GM19240 (cell line): ENCODE data around the gene FAM222B.
"Not testable (repeated sequence)": the region's sequence is repeated elsewhere in the genome, so short reads cannot be mapped to it uniquely, and the experiment has no call there.

Experiments used
- DNase-seq: peaks from one replicate; pipeline ENCODE4 v3.0.0; 2011; ENCODE audit warnings: low spot score; ENCODE audit not compliant: insufficient read length

Gene FAM222B

DNA sequence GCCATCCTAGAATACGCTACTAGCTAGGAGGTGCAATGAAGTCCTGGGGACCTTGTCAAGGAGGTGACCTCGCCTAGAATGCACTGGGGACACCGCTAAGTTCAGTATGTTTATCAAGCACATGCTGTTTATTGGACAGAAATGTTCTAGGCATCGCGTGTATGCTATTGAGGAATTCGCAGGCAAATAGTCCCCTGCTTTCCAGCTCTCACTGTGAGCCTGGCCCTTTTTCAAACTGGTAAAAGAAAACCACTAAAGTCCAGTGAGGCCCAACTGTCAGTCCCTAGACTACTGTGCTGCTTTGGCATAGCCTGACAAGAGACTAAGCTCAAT, 1.2 kb upstream of the FAM222B start:
- DNase-seq, result no peak

DNA sequence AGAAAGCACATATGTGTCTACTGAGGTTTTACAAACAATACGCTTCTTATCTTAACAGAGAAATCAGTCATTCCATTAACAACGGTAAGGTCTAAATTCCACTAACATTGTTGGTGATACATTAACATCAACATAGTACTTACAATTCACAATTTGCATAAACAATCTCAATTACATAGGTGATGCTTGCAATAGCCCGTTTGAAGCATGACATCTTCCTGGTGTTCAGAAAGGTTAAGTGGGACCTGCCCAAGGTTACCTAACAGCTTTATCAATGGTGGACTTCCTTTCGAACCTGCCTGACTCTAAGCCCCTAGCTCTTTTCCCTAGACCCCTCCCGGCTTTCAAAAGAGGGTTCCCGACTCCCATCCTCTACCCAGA, 699 bp downstream of the FAM222B start:
- no peak for DNase-seq

DNA sequence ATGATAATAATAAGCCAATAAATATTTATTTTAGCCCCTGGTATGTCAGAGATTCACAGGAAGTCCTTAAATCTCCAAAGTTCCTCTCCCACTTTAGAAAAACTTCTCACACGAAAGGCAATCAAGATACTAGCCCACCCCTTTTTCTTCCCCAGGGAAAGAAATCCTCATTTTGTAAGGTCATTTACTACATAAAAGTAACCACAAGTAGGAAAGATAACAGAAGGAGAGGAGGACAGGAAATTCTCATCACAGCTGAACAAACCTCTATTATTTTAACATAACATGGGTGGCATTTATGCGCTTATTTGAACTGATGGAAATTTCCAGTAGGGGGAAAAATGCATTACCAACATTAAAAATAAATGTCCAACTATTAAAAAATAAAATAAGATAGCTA, 3.4 kb downstream of the FAM222B start:
- DNase-seq, result no peak

DNA sequence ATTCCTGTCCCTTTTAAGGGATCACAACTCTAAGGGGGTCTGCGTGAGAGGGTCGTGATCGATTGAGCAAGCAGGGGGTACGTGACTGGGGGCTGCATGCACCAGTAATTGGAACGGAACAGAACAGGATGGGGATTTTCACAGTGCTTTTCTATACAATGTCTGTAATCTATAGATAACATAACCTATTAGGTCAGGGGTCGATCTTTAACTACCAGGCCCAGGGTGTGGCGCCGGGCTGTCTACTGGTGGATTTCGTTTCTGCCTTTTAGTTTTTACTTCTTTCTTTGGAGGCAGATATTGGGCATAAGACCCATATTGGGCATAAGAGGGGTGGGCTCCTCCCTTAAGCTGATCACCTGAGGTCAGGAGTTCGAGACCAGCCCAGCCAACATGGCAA, 6.0 kb downstream of the FAM222B start:
- not testable (repeated sequence) for DNase-seq

DNA sequence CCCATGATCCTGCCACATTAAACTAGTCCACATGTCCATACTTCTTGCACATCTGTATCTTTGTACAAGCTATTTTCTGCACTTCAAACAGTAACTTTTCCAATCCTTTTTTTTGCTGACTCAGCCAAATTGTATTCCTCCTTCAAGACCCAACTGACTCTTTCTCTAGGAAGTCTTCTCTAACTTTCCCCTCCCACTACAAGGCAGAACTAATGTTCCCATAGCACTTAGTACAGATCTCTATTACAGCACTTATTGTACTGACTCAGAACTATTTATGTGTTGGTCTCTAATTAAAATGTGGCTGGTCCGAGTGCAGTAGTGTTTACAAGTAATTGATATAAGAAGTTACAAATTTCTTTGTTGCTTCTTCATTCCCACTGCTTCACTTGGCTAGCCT, 8.2 kb downstream of the FAM222B start:
- no peak for DNase-seq

DNA sequence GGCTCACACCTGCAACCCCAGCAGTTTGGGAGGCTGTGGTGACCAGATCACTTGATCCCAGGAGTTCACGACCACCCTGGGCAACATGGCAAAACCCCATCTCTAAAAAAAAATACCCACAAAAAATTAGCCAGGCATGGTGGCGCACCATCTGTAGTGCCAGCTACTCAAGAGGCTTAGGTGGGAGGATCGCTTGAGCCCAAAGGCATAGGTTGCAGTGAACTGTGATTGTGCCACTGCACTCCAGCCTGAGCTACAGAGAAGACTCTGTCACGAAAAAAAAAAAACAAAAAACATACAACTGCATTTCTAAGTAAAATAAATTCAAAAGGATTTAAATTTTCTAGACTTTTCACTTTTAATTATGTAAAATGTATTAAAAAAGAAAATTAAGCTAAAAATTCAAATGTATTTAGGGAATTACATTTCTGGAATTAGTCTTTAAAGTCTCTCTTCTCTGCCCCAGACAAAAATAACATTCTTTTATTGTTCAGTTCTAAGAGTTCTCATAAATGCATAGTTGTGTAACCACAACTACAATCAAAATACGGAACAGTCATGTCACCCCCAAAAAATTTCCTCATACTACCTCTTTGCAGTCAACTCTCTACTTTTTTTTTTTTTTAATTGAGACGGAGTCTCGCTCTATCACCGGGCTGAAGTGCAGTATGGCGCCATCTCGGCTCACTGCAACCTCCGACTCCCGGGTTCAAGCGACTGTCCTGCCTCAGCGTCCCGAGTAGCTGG, 14.1 kb downstream of the FAM222B start:
- no peak for DNase-seq

DNA sequence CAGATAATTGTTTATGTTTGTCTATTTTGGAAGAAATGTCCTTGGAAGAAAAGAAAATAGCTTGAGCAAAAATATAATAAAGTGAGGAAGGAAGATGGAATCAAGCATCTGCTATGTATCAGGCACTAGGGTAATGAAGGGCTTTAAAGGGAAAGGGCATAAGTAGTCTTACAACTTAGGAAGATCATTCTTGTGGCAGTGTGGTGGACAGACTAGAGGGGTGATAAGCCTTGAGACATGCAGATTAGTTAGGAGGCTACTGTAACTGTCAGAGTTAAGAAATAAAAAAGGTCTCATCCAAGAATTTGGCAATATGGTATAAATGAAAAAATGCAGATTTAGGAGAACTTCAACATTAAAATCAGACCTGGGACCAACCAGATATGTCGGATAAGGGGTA, 14.9 kb downstream of the FAM222B start:
- no peak for DNase-seq

DNA sequence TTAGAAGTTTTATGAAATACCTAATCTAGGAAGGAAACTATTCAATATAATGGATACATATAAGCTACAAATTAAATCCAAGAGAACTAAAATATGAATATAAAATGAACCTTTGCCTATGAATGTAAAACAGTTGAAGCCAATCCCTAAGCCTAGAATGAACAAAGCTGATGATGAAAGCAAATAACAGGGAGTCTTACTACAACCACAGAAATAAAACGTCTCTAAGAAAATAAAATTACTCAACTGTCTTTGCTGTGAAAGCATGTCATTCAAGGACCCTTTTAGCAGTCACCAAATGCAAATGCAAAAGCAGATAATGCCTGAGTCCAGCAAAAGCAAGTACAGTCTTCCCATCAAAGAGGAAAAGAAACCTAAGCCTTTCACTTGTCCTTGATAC, 23.0 kb downstream of the FAM222B start:
- DNase-seq, result no peak

DNA sequence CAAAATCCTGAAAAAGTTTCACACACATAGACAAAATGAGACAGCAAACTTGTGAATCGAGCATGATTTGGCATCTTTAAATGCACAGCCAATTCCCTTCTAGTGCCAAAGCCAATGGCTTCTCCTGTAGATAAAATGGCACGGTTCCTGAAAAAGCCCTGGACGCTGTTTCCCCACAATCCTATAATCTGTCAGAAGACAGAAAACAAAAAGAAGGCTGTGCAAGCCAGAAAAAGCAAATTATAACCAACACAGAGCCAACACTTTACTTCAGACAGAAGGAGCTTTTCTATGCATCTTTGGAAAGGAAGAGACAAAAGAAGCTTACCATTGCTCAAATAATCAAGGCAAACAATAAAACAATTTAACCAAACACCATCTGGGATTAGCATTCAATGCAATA, 23.8 kb downstream of the FAM222B start:
- DNase-seq, result no peak

DNA sequence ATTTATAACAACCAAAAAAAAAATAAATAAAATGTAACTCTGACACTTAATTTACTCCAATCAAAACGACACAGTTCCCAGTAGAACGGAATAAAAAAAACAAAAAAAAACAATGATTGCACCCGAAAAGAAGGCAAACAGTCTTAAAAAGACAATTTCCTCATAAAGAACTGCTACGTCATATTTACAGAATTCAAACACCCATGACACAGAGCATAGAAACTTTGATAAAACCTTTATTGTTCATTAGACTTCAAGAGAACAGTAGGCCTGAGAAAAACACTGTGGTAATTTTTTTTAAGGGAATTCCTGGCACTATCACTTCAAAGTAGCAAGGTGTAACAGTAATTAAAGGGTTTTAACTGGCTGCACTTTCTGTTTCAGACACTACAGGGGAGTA, 26.1 kb downstream of the FAM222B start:
- no peak for DNase-seq

DNA sequence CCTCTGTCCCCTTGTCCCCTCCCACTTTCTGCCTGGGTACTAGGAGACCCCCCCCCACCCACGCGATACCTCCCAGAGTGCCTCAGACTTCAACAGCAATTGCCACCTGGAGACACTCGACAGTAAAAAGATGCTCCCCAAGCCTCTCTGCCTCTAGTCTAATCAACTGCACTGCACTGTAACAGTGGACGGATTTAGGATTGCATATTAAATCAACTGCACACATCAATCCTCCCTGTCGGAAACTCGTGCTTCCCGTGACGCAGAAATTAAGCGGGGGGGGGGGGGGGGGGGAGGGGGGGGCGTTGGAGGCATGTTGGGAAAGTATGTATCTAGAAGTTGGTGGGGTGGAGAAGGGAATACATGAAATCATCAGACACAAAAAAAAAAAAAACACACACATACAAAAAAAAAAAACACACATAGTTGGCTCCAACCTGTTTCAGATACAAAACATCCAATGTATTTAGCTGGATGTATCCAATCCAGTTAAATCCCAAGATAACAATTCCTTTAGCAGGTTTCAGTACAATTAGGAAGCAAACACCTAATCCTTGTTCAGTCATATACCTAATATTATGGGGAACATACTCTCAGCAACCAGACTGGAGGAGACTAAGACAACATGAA, 29.7 kb downstream of the FAM222B start:
- DNase-seq, result no peak

DNA sequence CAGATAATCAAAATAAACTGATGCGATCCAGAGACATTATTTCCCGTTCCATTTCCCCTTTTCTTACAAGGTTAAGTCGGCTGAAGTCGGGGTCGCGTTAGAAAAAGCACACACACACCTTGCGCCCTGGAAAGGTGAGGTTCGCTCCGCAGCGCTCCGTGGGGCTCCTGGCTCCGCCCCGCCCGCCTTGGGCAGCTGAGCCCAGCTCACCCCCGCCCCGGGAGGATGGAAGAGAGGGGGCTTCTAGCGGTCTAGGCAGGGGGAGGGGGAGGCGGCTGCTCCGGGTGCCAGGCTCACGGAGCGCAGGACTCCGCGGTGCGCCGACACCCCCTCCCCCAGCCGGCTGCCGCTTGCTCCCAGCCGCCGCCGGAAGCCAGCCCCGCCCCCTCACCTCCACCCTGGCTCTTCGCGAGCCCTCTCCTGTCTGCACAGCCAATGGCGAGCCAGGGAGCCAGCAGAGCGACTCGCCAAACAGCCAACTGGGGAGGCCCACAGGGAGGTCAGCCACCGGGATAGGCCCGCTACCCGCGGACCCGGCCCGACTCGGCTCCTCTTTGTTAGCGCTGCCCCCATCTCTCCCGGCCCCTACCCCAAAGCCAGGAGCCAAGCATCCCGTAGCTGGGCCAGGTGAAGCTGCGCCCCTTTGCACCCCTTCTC, 30.4 kb downstream of the FAM222B start:
- DNase-seq, result peak; percentile 95

DNA sequence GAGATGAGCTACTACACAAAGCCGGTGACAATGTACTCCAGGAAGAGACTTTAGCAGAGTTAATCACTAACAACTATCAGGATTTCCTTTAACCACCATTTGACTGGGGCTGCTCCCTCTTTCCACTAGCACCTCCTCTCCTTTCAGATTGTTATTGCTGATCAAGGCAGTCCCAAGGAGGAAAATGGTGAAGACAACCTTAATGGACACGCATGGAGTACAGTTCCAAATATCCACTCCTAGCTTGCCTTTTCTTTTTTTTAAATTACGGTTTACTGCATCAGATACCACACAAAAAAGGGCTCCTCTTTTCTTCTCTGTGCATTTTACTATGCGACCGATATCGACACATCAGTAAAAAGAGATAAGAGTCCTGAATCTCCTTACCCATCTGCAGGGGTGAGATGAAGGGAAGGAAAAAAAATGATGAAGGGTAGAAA, 30.9 kb downstream of the FAM222B start:
- DNase-seq, result no peak

DNA sequence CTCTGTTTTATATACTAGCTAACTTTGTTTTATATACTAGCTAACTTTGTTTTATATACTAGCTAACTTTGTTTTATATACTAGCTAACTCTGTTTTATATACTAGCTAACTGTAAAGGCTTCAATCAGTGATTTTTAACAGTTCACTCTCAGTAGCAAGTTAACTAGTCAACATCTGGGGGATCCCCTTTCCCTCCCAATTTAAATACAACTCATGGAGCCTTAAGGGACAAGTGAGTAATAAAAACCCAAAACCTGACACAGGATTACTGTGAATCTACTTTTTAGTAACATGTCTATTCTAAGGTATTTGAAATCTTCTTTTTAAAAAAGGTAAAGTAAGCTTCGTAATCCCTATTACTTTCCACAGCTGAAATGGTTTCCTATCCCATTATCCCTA, 32.2 kb downstream of the FAM222B start:
- no peak for DNase-seq

DNA sequence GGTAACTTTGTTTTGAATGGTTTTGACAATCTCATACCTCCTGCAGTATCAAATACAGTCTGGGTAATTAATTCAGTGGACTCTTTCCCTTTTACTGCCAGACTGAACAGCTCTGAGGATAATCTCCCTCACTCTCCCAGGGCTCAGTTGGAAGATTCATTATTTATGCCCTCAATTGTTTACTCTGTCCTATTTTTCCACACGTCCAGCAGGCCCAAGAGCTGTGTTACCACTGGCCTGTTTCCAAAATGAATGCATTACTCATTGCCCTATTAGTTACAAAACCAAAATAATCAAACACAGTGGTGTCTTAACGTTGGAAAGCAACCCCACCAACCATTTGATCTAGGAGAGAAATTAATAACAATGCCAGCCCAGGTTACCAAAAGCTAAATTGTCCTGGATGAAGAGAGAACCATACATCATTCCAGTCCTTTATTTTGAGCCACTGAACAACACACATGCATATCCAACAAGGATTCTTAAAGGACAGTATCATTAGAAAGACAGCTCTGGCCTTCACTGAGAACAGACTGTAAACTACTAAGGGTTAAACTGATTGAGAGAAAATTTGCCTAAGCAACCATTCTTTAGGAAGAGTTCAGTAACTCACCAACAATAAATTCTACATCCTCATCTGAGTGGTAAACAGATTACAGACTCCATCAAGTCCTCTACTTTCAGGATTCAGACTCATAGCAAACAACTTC, 34.5 kb downstream of the FAM222B start:
- DNase-seq, result no peak

DNA sequence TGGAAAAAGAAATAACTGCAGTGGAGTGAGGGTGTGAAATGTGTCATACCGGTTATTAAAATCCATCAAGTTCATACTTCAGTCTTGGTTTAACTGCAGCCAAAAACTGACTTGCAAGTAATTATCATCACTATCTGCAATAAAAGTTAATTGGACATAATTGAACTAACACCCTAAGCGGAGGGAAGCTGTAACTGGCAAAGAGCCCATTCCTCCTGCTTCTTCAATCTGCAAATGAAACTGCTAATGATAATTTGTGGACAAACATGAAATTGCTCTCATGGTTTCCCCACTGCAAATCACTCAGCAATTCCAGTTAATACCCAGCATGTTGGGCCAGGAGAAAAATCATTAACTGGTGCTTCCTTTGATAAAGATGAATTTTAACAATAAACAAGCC, 46.5 kb downstream of the FAM222B start:
- DNase-seq, result no peak

DNA sequence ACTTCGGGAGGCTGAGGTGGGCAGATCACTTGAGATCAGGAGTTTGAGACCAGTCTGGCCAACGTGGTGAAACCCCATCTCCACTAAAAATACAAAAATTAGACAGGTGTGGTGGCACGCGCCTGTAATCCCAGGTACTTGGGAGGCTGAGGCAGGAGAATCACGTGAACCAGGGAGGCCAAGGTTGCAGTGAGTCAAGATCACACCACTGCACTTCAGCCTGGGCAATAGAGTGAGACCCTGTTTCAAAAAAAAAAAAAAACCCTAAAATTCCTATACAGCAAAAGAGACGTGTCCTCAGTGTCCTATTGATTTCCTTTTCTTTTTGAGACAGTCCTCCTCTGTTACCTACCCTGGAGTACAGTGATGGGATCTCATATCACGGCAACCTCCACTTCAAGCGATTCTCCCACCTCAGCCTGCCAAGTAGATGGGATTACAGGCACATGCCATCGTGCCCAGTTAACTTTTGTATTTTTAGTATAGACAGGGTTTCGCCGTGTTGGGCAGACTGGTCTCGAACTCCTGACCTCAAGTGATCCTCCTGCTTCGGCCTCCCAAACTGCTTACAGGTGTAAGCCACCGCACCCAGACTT, 47.6 kb downstream of the FAM222B start:
- DNase-seq, result not testable (repeated sequence)

DNA sequence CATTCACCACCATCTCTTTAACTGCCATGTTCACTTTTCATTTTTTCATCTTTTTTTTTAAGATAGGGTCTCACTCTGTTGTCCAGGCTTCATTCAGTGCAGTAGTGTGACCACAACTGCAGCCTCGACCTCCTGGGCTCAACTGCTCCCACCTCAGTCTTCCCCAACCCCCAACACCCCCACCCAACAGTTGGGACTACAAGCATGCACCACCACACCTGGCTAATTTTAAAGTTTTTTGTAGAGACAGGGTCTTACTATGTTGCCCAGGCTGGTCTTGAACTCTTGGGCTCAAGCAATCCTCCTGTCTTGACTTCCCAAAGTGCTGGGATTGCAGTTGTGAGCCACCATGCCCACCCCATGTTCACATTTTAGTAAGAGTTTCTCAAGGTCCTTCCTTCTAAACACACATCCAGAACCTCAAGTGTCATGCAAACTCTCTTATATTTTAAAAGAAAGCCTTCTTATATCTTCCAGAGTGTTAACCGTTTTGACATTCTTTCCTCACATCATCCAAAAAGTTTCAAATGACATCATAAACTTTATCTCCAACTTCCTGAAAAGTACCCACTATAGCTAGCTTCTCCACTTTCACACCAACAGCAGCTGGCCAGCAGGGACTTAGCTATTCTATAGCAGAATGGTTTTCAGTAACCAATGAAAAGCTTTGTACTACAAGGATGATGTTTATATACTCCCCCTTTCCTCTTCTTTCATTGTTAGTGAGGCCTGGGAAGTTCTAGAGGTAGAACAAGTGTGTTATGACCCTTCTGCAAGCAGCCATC, 49.5 kb downstream of the FAM222B start:
- no peak for DNase-seq

DNA sequence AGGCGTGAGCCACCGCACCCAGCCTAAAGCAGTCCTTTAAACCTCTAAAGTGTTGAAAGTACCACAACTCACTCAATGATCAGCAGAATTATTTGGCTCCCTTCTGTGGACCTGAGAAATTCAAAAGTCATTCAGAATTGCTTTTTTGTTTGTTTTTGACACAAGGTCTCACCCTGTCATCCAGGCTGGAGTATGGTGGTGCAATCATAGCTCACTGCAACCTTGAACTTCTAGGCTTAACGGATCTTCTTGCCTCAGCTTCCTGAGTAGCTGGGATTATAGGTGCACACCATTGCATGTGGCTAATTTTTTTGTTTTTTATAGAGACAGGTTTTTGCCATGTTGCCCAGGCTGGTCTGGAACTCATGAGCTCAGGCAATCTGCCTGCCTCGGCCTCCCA, 54.5 kb downstream of the FAM222B start:
- no peak for DNase-seq

DNA sequence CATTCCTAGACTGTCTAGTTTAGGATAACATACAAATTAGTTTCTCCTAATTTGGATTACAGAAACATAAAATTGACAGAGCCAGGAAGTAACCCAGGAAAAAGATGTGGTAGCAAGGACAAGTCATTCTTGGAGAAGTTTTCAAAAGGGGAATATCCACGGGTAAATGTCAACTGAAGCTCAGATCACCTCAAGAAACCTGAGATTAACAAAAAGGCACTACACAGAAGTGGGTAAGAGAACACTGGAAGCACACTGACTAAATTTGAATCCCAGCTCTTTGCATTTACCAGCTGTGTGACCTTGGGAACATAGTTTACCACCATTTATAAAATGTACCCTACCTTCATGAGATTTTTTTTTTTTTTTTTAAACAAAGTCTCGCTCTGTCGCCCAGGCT, 59.4 kb downstream of the FAM222B start:
- no peak for DNase-seq

DNA sequence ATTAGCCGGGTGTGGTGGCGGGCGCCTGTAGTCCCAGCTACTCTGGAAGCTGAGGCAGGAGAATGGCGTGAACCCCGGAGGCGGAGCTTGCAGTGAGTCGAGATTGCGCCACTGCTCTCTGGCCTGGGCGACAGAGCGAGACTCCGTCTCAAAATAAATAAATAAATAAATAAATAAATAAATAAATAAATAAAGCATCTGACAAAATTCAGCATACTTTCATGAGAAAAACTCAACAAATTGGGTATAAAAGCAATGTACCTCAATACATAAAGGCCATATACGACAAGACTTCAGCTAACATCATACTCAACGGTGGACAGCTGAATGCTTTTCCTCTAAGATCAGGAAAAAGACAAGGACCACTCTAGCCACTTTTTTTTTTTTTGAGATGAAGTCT, 63.0 kb downstream of the FAM222B start:
- DNase-seq, result not testable (repeated sequence)
